K562 (cell line): ENCODE results near the gene DCP1B.

Experiments
- BRD4 ChIP-seq: fragments of 200-600 bp; sonication (generic); IDR thresholded peaks from 2 replicates; pipeline ENCODE4 v1.6.1; 2017; ENCODE audit warnings: inconsistent platforms
- CBX8 ChIP-seq: fragments of 200-600 bp; sonication (generic); IDR thresholded peaks from 2 replicates; pipeline ENCODE4 v1.6.1; 2012; ENCODE audit warnings: borderline replicate concordance, mixed run types, low read depth, mild to moderate bottlenecking, moderate library complexity, mixed read lengths, low read length, control low read depth, inconsistent platforms; ENCODE audit not compliant: poor library complexity, severe bottlenecking; ENCODE audit errors: extremely low read depth
- CHD2 ChIP-seq: IDR thresholded peaks from 2 replicates; pipeline ENCODE4 v1.6.1; 2011; ENCODE audit warnings: low read depth, low read length
- CHD4 ChIP-seq: fragments of 200-600 bp; sonication (generic); IDR thresholded peaks from 3 replicates; pipeline ENCODE4 v1.6.1; 2012; ENCODE audit warnings: low read depth, mild to moderate bottlenecking, mixed read lengths, low read length, inconsistent platforms; ENCODE audit not compliant: insufficient read depth, insufficient replicate concordance, poor library complexity, severe bottlenecking
- HDGF ChIP-seq: fragments of 450-650 bp; IDR thresholded peaks from 2 replicates; pipeline ENCODE4 v1.6.1; 2016
- POLR2A ChIP-seq: fragments of 450-650 bp; conservative IDR thresholded peaks from 2 replicates; pipeline ENCODE4 v1.6.1; 2016
- XRCC5 ChIP-seq: fragments of 200-400 bp; formaldehyde crosslinking; IDR thresholded peaks from 2 replicates; pipeline ENCODE4 v1.6.1; 2017; ENCODE audit warnings: low read depth, mild to moderate bottlenecking, low read length
- ZBTB17 ChIP-seq: fragments of 450-650 bp; formaldehyde crosslinking; IDR thresholded peaks from 2 replicates; pipeline ENCODE4 v1.4.0; 2020; ENCODE audit warnings: mild to moderate bottlenecking
- ZKSCAN1 ChIP-seq: fragments of 150-350 bp; IDR thresholded peaks from 2 replicates; pipeline ENCODE4 v1.6.1; 2016; ENCODE audit warnings: low read depth, low read length
- ZNF311 ChIP-seq: fragments of 250-450 bp; sonication (Bioruptor Pico); IDR thresholded peaks from 2 replicates; pipeline ENCODE4 v1.4.0; 2020; ENCODE audit warnings: mild to moderate bottlenecking, moderate library complexity
- TF ChIP-seq, protein P1 (sequence below): sonication (generic); formaldehyde crosslinking; IDR thresholded peaks from 2 replicates; pipeline ENCODE4 v1.8.0; 2023; ENCODE audit warnings: missing genetic modification reagents, mild to moderate bottlenecking, borderline replicate concordance
- TF ChIP-seq, protein P2 (sequence below): fragments of 200-800 bp; sonication (Bioruptor generic); IDR thresholded peaks from 2 replicates; pipeline ENCODE4 v1.6.1; 2017; ENCODE audit warnings: missing genetic modification characterization, missing compliant biosample characterization
- TF ChIP-seq, protein P3 (sequence below), 3 experiments: IDR thresholded peaks in 2 of 3; conservative IDR thresholded peaks in 1 of 3; 2 replicates each; pipeline ENCODE4 v1.5.1; 2011 to 2012; ENCODE audit warnings: low read length in 3 of 3, mild to moderate bottlenecking in 3 of 3, control low read depth in 2 of 3, improper control_type of control experiment in 1 of 3, inconsistent platforms in 1 of 3, low read depth in 1 of 3, mixed read lengths in 1 of 3, moderate library complexity in 1 of 3; ENCODE audit not compliant: insufficient read depth in 2 of 3

DNA sequence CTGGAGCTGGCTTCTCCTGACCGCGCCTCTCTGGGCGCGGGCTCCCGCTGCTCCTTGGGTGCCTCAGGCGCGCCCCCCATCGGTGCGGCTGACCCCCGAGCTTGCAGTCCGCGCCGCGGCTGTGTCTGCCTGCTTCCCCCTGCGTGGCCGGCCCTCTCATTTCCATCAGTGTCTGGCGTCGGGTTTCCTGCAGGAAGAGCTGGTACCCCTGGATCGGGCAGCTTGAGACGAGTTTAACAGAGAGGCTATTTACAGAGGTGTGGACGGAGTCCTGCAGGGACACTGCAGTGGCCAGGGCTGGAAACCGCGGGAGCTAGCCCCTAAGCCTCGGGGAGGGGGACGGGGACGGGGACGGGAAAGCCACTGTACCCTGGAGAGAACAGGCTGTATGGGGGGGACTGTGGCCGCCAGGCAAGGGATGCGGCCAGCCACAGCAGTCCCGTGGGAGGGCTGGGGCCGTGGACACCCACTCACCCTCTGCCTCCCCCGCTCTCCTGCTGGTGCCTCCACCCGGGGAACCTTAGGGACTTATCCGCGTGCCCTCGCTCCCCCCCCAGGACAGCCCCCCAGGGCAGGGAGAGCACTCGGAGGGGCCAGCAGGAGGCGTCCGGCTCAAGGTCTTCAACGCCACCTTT, 82.1 kb downstream of the DCP1B start:
- TF ChIP-seq POLR2A (no peak), XRCC5 (no peak), HDGF (no peak), ZKSCAN1 (no peak), ZBTB17 (CRISPR knock-in tag) (no peak), CBX8 (no peak), ZNF311 (CRISPR knock-in tag) (no peak), CHD4 (no peak), CHD2 (no peak), BRD4 (no peak)
- TF ChIP-seq, protein P1, sequence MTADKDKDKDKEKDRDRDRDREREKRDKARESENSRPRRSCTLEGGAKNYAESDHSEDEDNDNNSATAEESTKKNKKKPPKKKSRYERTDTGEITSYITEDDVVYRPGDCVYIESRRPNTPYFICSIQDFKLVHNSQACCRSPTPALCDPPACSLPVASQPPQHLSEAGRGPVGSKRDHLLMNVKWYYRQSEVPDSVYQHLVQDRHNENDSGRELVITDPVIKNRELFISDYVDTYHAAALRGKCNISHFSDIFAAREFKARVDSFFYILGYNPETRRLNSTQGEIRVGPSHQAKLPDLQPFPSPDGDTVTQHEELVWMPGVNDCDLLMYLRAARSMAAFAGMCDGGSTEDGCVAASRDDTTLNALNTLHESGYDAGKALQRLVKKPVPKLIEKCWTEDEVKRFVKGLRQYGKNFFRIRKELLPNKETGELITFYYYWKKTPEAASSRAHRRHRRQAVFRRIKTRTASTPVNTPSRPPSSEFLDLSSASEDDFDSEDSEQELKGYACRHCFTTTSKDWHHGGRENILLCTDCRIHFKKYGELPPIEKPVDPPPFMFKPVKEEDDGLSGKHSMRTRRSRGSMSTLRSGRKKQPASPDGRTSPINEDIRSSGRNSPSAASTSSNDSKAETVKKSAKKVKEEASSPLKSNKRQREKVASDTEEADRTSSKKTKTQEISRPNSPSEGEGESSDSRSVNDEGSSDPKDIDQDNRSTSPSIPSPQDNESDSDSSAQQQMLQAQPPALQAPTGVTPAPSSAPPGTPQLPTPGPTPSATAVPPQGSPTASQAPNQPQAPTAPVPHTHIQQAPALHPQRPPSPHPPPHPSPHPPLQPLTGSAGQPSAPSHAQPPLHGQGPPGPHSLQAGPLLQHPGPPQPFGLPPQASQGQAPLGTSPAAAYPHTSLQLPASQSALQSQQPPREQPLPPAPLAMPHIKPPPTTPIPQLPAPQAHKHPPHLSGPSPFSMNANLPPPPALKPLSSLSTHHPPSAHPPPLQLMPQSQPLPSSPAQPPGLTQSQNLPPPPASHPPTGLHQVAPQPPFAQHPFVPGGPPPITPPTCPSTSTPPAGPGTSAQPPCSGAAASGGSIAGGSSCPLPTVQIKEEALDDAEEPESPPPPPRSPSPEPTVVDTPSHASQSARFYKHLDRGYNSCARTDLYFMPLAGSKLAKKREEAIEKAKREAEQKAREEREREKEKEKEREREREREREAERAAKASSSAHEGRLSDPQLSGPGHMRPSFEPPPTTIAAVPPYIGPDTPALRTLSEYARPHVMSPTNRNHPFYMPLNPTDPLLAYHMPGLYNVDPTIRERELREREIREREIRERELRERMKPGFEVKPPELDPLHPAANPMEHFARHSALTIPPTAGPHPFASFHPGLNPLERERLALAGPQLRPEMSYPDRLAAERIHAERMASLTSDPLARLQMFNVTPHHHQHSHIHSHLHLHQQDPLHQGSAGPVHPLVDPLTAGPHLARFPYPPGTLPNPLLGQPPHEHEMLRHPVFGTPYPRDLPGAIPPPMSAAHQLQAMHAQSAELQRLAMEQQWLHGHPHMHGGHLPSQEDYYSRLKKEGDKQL (CRISPR knock-in tag), result no peak
- TF ChIP-seq, protein P2, sequence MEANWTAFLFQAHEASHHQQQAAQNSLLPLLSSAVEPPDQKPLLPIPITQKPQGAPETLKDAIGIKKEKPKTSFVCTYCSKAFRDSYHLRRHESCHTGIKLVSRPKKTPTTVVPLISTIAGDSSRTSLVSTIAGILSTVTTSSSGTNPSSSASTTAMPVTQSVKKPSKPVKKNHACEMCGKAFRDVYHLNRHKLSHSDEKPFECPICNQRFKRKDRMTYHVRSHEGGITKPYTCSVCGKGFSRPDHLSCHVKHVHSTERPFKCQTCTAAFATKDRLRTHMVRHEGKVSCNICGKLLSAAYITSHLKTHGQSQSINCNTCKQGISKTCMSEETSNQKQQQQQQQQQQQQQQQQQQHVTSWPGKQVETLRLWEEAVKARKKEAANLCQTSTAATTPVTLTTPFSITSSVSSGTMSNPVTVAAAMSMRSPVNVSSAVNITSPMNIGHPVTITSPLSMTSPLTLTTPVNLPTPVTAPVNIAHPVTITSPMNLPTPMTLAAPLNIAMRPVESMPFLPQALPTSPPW, result no peak
- TF ChIP-seq, protein P3, sequence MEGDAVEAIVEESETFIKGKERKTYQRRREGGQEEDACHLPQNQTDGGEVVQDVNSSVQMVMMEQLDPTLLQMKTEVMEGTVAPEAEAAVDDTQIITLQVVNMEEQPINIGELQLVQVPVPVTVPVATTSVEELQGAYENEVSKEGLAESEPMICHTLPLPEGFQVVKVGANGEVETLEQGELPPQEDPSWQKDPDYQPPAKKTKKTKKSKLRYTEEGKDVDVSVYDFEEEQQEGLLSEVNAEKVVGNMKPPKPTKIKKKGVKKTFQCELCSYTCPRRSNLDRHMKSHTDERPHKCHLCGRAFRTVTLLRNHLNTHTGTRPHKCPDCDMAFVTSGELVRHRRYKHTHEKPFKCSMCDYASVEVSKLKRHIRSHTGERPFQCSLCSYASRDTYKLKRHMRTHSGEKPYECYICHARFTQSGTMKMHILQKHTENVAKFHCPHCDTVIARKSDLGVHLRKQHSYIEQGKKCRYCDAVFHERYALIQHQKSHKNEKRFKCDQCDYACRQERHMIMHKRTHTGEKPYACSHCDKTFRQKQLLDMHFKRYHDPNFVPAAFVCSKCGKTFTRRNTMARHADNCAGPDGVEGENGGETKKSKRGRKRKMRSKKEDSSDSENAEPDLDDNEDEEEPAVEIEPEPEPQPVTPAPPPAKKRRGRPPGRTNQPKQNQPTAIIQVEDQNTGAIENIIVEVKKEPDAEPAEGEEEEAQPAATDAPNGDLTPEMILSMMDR (IDR thresholded peaks at IDR 0.05 in 2 of 3, conservative IDR thresholded peaks at IDR 0.05 in 1 of 3; ENCODE audit: insufficient read depth in 2 of 3, low read depth in 1 of 3, low read length in 3 of 3), result no peak
